ENCODE measurements around the gene SPTBN4.
A peak's percentile ranks its signal among the peaks of the same experiment; 100 is the strongest.

The SPTBN4 gene

GRCh38 chr19:40607311-40608239, 140.8 kb downstream of the SPTBN4 start:
- DNase-seq: no peak

GRCh38 chr19:40608240-40608621, 141.4 kb downstream of the SPTBN4 start:
- no peak for DNase-seq

GRCh38 chr19:40608957-40609356, 142.2 kb downstream of the SPTBN4 start:
- DNase-seq: no peak

- peak; percentile 87 for DNase-seq
Measured at GRCh38 chr19:40609561-40610395, 143.0 kb downstream of the SPTBN4 start.

GRCh38 chr19:40610396-40611064, 143.7 kb downstream of the SPTBN4 start:
- peak; percentile 63 for DNase-seq

- DNase-seq: no peak
Measured at GRCh38 chr19:40611096-40611495, 144.3 kb downstream of the SPTBN4 start.

GRCh38 chr19:40611900-40612698, 145.3 kb downstream of the SPTBN4 start:
- no peak for DNase-seq

- DNase-seq: peak; percentile 84
Measured at GRCh38 chr19:40612831-40613689, 146.3 kb downstream of the SPTBN4 start.

- DNase-seq: peak; percentile 89
Measured at GRCh38 chr19:40613690-40614621, 147.2 kb downstream of the SPTBN4 start.

GRCh38 chr19:40614622-40615411, 148.0 kb downstream of the SPTBN4 start:
- peak; percentile 98 for DNase-seq

- DNase-seq: no peak
Measured at GRCh38 chr19:40616178-40616577, 149.4 kb downstream of the SPTBN4 start.

- no peak for DNase-seq
Measured at GRCh38 chr19:40616941-40617340, 150.1 kb downstream of the SPTBN4 start.

- no peak for DNase-seq
Measured at GRCh38 chr19:40617961-40618360, 151.2 kb downstream of the SPTBN4 start.

GRCh38 chr19:40619333-40620160, 152.7 kb downstream of the SPTBN4 start:
- no peak for DNase-seq

GRCh38 chr19:40620161-40620485, 153.3 kb downstream of the SPTBN4 start:
- DNase-seq: no peak

- DNase-seq: no peak
Measured at GRCh38 chr19:40621283-40621682, 154.5 kb downstream of the SPTBN4 start.

GRCh38 chr19:40621966-40622772, 155.4 kb downstream of the SPTBN4 start:
- no peak for DNase-seq

- DNase-seq: no peak
Measured at GRCh38 chr19:40622773-40623075, 155.9 kb downstream of the SPTBN4 start.
